Lower leg skin (tissue), 3 donors: ENCODE measurements around the gene IL12A.

Source experiments
- POLR2A ChIP-seq, 2 donors: fragments of 450-650 bp; IDR thresholded peaks; one replicate each; pipeline ENCODE4 v1.6.1; 2016 to 2017; ENCODE audit warnings: antibody characterized with exemption in 2 of 2, mild to moderate bottlenecking in 1 of 2, moderate library complexity in 1 of 2
- TF ChIP-seq, protein P1 (sequence below), 3 donors: fragments of 450-650 bp; IDR thresholded peaks; one replicate each; pipeline ENCODE4 v1.5.1; 2016; ENCODE audit warnings: antibody characterized with exemption in 3 of 3, mild to moderate bottlenecking in 3 of 3, moderate library complexity in 2 of 3

DNA sequence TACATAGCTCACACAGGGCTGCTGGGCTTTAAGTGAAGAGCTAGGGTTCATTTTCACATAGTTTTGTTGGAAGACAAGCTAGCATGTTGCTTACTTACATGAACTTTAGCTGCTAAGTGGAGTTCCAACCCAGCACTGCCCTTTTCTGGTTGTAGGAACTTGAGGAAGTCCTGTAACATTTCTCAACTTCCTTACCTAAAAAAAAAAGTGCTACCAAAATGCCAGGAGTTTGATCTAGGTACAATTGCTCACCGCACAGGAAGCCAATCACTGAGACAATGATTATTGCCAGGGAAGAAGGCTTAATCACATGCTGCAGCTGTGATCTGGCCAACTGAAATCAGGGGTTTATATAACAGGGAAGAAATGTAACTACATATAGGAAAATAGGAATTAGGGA lies 52.8 kb downstream of the IL12A start:
- TF ChIP-seq POLR2A (IDR thresholded peaks at IDR 0.05) = no peak
- TF ChIP-seq, protein P1, sequence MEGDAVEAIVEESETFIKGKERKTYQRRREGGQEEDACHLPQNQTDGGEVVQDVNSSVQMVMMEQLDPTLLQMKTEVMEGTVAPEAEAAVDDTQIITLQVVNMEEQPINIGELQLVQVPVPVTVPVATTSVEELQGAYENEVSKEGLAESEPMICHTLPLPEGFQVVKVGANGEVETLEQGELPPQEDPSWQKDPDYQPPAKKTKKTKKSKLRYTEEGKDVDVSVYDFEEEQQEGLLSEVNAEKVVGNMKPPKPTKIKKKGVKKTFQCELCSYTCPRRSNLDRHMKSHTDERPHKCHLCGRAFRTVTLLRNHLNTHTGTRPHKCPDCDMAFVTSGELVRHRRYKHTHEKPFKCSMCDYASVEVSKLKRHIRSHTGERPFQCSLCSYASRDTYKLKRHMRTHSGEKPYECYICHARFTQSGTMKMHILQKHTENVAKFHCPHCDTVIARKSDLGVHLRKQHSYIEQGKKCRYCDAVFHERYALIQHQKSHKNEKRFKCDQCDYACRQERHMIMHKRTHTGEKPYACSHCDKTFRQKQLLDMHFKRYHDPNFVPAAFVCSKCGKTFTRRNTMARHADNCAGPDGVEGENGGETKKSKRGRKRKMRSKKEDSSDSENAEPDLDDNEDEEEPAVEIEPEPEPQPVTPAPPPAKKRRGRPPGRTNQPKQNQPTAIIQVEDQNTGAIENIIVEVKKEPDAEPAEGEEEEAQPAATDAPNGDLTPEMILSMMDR (IDR thresholded peaks at IDR 0.05) = no peak
